K562 (cell line): Measurements from ENCODE around the gene MAN1A1. TPM values are rescaled to one million over a fixed set of nuclear protein-coding genes. Genes with fewer than 3 reads are reported as not detected.

Source experiments
- ATF7 ChIP-seq: fragments of 450-650 bp; IDR thresholded peaks from 2 replicates; pipeline ENCODE4 v1.7.1; 2014; ENCODE audit warnings: mild to moderate bottlenecking, moderate library complexity
- BRCA1 ChIP-seq, 2 experiments: fragments of 450-650 bp in 1 of 2; sonication (generic) in 1 of 2; formaldehyde crosslinking in 1 of 2; IDR thresholded peaks; 2 replicates each; pipeline versions ENCODE4 v1.5.0 to v1.6.1; 2017 to 2020; ENCODE audit warnings: mild to moderate bottlenecking in 1 of 2, missing genetic modification reagents in 1 of 2
- CUX1 ChIP-seq: fragments of 200-800 bp; sonication (Bioruptor generic); IDR thresholded peaks from 2 replicates; pipeline ENCODE4 v1.6.1; 2016; ENCODE audit warnings: missing genetic modification characterization, missing compliant biosample characterization
- DIDO1 ChIP-seq: fragments of 450-650 bp; IDR thresholded peaks from 2 replicates; pipeline ENCODE4 v1.6.1; 2016; ENCODE audit warnings: low read depth, missing biosample characterization, missing genetic modification characterization
- FIP1L1 ChIP-seq: fragments of 200-400 bp; formaldehyde crosslinking; IDR thresholded peaks from 2 replicates; pipeline ENCODE4 v1.6.1; 2018; ENCODE audit warnings: mild to moderate bottlenecking, low read depth, low read length; ENCODE audit not compliant: poor library complexity, severe bottlenecking
- HNRNPH1 ChIP-seq: fragments of 200-400 bp; formaldehyde crosslinking; optimal IDR thresholded peaks from 2 replicates; pipeline ENCODE3; 2017; ENCODE audit warnings: low read depth, mild to moderate bottlenecking, low read length, moderate library complexity
- MECOM ChIP-seq: fragments of 250-450 bp; sonication (Bioruptor Pico); IDR thresholded peaks from 2 replicates; pipeline ENCODE4 v1.8.0; 2022; ENCODE audit warnings: inconsistent platforms
- MXD1 ChIP-seq: fragments of 250-450 bp; sonication (Bioruptor Pico); IDR thresholded peaks from 2 replicates; pipeline ENCODE4 v1.8.0; 2021; ENCODE audit warnings: borderline replicate concordance, mild to moderate bottlenecking, moderate library complexity; ENCODE audit not compliant: poor library complexity, severe bottlenecking
- MXI1 ChIP-seq: IDR thresholded peaks from 2 replicates; pipeline ENCODE4 v1.6.1; 2011; ENCODE audit warnings: low read depth, mild to moderate bottlenecking, improper control_type of control experiment, low read length
- NCOR1 ChIP-seq: fragments of 450-650 bp; IDR thresholded peaks from 2 replicates; pipeline ENCODE4 v1.6.1; 2016; ENCODE audit warnings: mild to moderate bottlenecking, moderate library complexity
- NR2C2 ChIP-seq, 2 experiments: fragments of 200-800 bp in 1 of 2; sonication (Bioruptor generic) in 1 of 2; sonication (generic) in 1 of 2; formaldehyde crosslinking in 1 of 2; IDR thresholded peaks; 2 replicates each; pipeline versions ENCODE4 v1.6.1 to v1.8.0; 2016 to 2022; ENCODE audit warnings: mild to moderate bottlenecking in 1 of 2, missing compliant biosample characterization in 1 of 2, missing genetic modification characterization in 1 of 2, missing genetic modification reagents in 1 of 2
- PCBP1 ChIP-seq: fragments of 200-400 bp; formaldehyde crosslinking; IDR thresholded peaks from 2 replicates; pipeline ENCODE4 v1.6.1; 2018; ENCODE audit warnings: mild to moderate bottlenecking, low read depth, low read length; ENCODE audit not compliant: poor library complexity, severe bottlenecking
- POLR2H ChIP-seq: IDR thresholded peaks from 2 replicates; pipeline ENCODE4 v1.6.1; 2016; ENCODE audit warnings: missing genetic modification characterization, low read depth, mild to moderate bottlenecking, control low read depth, missing compliant biosample characterization, moderate library complexity
- PREB ChIP-seq: sonication (generic); formaldehyde crosslinking; IDR thresholded peaks from 2 replicates; pipeline ENCODE4 v1.8.1; 2023; ENCODE audit warnings: mild to moderate bottlenecking, missing genetic modification reagents
- RCOR1 ChIP-seq, 2 experiments: IDR thresholded peaks; 2 replicates each; pipeline ENCODE4 v1.6.1; 2012; ENCODE audit warnings: low read depth in 2 of 2, low read length in 2 of 2, borderline replicate concordance in 1 of 2, improper control_type of control experiment in 1 of 2
- ZKSCAN1 ChIP-seq: fragments of 150-350 bp; IDR thresholded peaks from 2 replicates; pipeline ENCODE4 v1.6.1; 2016; ENCODE audit warnings: low read depth, low read length
- ZNF184 ChIP-seq: sonication (generic); formaldehyde crosslinking; IDR thresholded peaks from 2 replicates; pipeline ENCODE4 v1.5.0; 2020; ENCODE audit warnings: missing genetic modification reagents
- ZNF408 ChIP-seq: fragments of 250-450 bp; sonication (Bioruptor Pico); IDR thresholded peaks from 2 replicates; pipeline ENCODE4 v1.4.0; 2020; ENCODE audit warnings: low read depth, mild to moderate bottlenecking, moderate library complexity
- ZNF511 ChIP-seq: sonication (generic); formaldehyde crosslinking; IDR thresholded peaks from 2 replicates; pipeline ENCODE4 v1.8.0; 2022; ENCODE audit warnings: mild to moderate bottlenecking, missing genetic modification reagents
- polyA plus RNA-seq, 8 experiments: library from polyadenylated mRNA; depleted of rRNA in 4 of 8; stranded (reverse) in 5 of 8; unstranded in 3 of 8; fragments of >200 nt; fragmentation: Nextera tagmentation in 2 of 8; fragmentation: Illumina TruSeq in 1 of 8; extraction: Ambion mirVana in 2 of 8; extraction: Trizol in 1 of 8; gene quantifications; 2 replicates each; pipeline versions ENCODE4 v1.2.1 to v1.2.3, GENCODE V29; 2011 to 2014; ENCODE audit warnings: inconsistent platforms in 1 of 8, missing spikeins in 1 of 8
- total RNA-seq, 7 experiments: library from RNA; depleted of rRNA in 6 of 7; stranded (reverse); fragments of >200 nt in 6 of 7; fragmentation: Illumina TruSeq in 2 of 7; extraction: Trizol in 2 of 7; gene quantifications; 2 replicates each; pipeline versions ENCODE4 v1.2.1 to v1.2.3, GENCODE V29; 2011 to 2021; ENCODE audit warnings: low replicate concordance in 1 of 7

MAN1A1 gene
- total and polyA plus RNA-seq, 9 of the 15 experiments (the other 6 are each of a cell fraction or from before 2014, with no cell fraction given), result 24.5 to 78.4 (median 59.7) TPM

- TF ChIP-seq PREB, result no peak
- TF ChIP-seq PCBP1, result peak; percentile 76
- no peak for TF ChIP-seq ZNF408 (CRISPR knock-in tag)
- no peak for TF ChIP-seq HNRNPH1
- TF ChIP-seq ZNF184, result no peak
- peak; percentile 51 for TF ChIP-seq FIP1L1
- no peak for TF ChIP-seq BRCA1 (IDR thresholded peaks at IDR 0.05)
- TF ChIP-seq BRCA1 (CRISPR knock-in tag; IDR thresholded peaks at IDR 0.05), result no peak
- no peak for TF ChIP-seq MXD1 (CRISPR knock-in tag)
- TF ChIP-seq RCOR1 (IDR thresholded peaks at IDR 0.05; ENCODE audit: borderline replicate concordance in 1 of 2, low read depth in 2 of 2, low read length in 2 of 2), result 0 out of 4 replicates have a peak, but pooled peaks of 1 of the 2 experiments have one; percentile 39
- no peak for TF ChIP-seq NR2C2 (CRISPR knock-in tag; IDR thresholded peaks at IDR 0.05)
- TF ChIP-seq NR2C2 (tag; IDR thresholded peaks at IDR 0.05), result peak; percentile 21
- peak; percentile 69; the same call in 1 of the 2 replicates for TF ChIP-seq POLR2H (tag)
- TF ChIP-seq DIDO1 (tag), result no peak
- TF ChIP-seq MECOM, result no peak
- TF ChIP-seq NCOR1, result 0 out of 2 replicates have a peak, but pooled peaks have one; percentile 53
- TF ChIP-seq ATF7, result peak; percentile 56
- TF ChIP-seq ZNF511 (CRISPR knock-in tag), result peak; percentile 75; the same call in 1 of the 2 replicates
- 0 out of 2 replicates have a peak, but pooled peaks have one; percentile 29 for TF ChIP-seq MXI1
- TF ChIP-seq CUX1 (CRISPR knock-in tag), result no peak
- TF ChIP-seq ZKSCAN1, result no peak
These were observed at the start of gene MAN1A1 (continued) for GRCh38 chr6:119349361-119350201.
